GM23338 (cell line): ENCODE results near the gene TRIM71.

Experiments
- CTCF ChIP-seq, 2 experiments: fragments of 200-600 bp in 1 of 2; sonication (generic) in 1 of 2; conservative IDR thresholded peaks; 2 replicates each; pipeline versions ENCODE4 v1.5.1 to v1.6.1; 2016 to 2017; ENCODE audit warnings: antibody characterized with exemption in 2 of 2, low read depth in 2 of 2, mild to moderate bottlenecking in 2 of 2, moderate library complexity in 1 of 2
- EZH2 ChIP-seq: fragments of 200-600 bp; sonication (generic); IDR thresholded peaks from one replicate; pipeline ENCODE4 v1.8.0; 2017; ENCODE audit warnings: antibody characterized with exemption, mild to moderate bottlenecking, low read depth; ENCODE audit not compliant: unreplicated experiment
- EZH2phosphoT487 ChIP-seq: fragments of 200-600 bp; sonication (generic); IDR thresholded peaks from one replicate; pipeline ENCODE4 v1.8.1; 2018; ENCODE audit warnings: antibody characterized with exemption; ENCODE audit not compliant: unreplicated experiment
- POLR2AphosphoS5 ChIP-seq: IDR thresholded peaks from 2 replicates; pipeline ENCODE4 v1.6.1; 2016; ENCODE audit warnings: antibody characterized with exemption, low read depth
- REST ChIP-seq: IDR thresholded peaks from one replicate; pipeline ENCODE4 v1.6.1; 2018; ENCODE audit warnings: antibody characterized with exemption; ENCODE audit not compliant: unreplicated experiment
- ZNF331 ChIP-seq: fragments of 250-450 bp; sonication (Bioruptor Pico); IDR thresholded peaks from 2 replicates; pipeline ENCODE4 v1.5.0; 2020; ENCODE audit warnings: low read depth, mild to moderate bottlenecking, moderate library complexity

- TF ChIP-seq CTCF (conservative IDR thresholded peaks at IDR 0.05; ENCODE audit: low read depth in 2 of 2) (no peak), POLR2AphosphoS5 (no peak), EZH2 (no peak), REST (no peak), ZNF331 (no peak), EZH2phosphoT487 (no peak)
Measured at GRCh38 chr3:32836601-32837000, 18.8 kb downstream of the TRIM71 start.
